GM19467 (cell line): ENCODE results near the gene ABCA10.
A peak's percentile ranks its signal among the peaks of the same experiment; 100 is the strongest.
"Not testable (repeated sequence)": the region's sequence is repeated elsewhere in the genome, so short reads cannot be mapped to it uniquely, and the experiment has no call there.

Experiments
- ATAC-seq: cut with Tn5 transposase; IDR thresholded peaks from one replicate; pipeline ENCODE4 v1.9.1; 2021; ENCODE audit warnings: mild to moderate bottlenecking, moderate library complexity; ENCODE audit not compliant: unreplicated experiment

Gene ABCA10

GRCh38 chr17:69228018-69228417 is 606 bp downstream of the ABCA10 start:
- ATAC-seq = no peak

DNA sequence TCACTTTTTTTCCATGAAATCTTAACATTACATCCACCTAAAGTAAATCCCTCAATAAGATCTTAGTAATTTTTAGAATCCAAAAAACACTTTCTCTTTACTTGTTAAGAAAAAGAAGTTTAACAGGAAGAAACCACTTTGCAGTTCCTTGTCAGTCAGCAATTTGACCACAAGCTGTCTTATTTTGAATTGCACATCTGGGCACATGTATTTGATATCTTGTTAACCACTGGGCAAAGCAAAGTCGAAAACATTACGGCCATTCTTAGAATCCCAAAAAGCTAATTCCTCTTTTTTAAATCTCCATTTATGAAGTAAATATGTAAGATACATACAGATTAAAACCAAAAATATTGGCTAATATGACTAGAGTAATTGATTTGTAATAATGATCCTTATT is 1.1 kb downstream of the ABCA10 start:
- ATAC-seq = no peak

DNA sequence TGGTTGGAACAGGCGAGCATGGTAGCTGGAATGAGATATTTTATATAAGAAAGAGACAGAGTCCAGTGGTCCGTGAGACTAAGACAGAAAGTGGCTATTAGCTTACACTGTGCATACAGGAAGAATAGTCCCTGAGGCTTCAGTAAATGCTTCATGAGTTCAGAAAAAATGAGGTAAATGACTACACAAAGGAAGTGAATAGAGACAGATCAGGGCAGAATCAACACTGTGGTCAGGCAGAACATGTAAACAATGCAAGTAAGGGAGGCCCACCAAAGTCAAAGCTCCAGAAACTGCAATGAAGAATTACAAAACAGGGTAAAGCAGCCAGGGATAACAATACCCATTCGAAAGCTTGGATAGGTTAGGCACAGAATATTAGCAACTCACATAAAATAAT is 4.8 kb downstream of the ABCA10 start:
- peak; percentile 86 for ATAC-seq

GRCh38 chr17:69222707-69223258 is 5.8 kb downstream of the ABCA10 start:
- no peak for ATAC-seq

GRCh38 chr17:69220098-69220497 is 8.5 kb downstream of the ABCA10 start:
- ATAC-seq = no peak

DNA sequence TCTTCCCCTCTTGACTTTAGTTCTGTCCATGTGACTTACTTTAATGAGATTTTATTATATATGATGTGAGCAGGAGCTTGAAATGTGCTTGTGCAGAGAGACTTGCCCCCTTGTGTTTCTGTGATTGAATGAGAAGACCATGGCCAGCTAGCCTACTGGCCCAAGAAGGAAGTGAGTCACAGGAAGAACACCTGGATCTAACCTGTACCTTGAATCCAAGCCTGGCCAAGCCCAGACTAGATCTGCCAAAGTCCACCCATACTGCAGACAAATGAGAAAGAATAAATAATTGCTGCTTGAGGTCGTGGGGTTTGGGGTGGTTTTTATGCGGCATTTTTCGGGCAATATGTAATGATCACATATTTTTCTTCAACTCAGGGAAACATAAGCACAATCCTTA is 9.6 kb downstream of the ABCA10 start:
- ATAC-seq = no peak

DNA sequence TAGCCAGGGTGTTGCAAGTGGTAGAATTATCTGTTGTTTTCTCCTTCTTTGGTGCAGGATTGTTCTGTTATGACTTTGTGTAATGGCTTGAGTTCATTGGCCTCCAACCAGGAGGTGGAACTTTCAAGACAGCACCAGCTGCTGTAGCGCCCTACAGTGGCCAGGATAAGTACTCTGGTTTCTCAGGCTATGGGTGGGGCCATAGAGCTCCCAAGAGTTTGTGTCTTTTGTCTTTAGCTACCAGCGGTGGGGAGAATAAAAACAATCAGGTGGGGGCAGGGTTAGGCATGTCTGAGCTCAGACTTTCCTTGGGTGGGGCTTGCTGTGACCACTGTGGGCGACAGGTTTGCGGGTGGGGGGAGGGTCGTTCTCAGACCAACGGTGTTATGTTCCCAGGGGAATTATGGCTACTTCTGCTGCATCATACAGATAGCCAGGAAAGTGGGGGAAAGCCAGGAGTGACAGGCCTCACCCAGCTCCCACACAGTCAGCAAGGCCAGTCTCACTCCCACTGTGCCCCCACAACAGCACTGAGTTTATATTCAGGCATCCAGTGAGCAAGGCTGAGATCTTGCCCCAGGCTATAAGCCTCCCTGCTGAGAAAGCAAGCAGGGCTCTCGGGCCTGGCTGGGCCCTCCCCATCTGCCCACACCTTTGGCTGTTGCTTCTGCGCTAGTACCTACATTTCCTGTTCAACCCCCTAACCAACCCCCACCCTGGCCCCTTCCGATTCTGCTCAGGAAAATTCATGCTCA is 15.4 kb downstream of the ABCA10 start:
- no peak for ATAC-seq

DNA sequence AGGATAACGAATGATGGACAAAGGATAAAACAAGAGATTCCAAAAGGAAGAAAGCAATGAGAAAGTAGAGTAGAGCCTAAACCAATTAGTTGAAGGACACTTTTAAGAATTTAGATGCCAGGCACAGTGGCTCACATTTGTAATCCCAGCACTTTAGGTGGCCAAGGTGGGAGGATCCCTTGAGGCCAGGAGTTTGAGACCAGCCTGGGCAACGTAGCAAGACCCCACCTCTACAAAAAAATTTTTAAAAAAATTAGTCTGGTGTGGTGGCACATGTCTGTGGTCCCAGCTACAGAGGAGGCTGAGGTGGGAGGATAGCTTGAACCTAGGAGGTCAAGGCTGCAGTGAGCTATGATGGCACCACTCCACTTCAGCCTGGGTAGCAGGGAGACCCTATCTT is 20.0 kb downstream of the ABCA10 start:
- no peak for ATAC-seq

- no peak for ATAC-seq
Observed at GRCh38 chr17:69207151-69207550, 21.5 kb downstream of the ABCA10 start.

DNA sequence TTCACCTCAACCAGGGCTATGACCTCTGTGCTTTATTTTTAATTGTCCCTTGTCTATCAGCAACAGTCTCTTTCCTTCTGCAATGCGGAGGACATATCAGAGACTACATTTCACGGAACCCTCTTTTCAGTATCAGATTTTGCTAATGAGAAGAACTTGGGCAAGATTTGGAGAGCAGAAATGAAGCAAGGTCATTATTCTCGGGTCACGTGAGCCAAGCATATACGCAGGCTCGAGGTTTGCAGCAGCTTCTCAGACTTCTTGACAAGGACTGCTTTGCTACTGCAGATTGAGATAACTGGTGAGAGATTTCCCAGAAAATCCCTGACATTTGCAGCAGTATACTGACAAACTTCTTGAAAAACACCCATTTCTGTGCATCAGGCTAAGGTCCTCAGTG is 30.4 kb downstream of the ABCA10 start:
- no peak for ATAC-seq

GRCh38 chr17:69196105-69196653 is 32.4 kb downstream of the ABCA10 start:
- not testable (repeated sequence) for ATAC-seq

DNA sequence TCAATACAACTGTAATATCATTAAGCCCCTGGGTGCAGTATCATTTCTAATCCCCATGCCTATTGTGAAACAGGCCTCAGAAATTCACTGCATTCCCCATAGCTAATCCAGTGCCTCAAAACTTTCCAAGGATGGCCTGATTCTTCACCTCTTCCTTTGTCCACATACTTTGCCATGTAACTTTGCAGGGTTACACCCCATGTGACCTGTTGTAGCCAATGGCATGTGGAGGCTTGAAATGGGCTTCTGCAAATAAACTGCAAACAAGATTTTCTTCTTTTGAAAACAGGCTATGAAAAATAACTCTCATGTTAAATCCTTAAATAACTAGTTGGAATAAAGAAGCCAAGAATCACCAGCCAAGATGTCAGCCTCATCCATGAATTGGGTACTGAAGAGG is 35.9 kb downstream of the ABCA10 start:
- ATAC-seq = no peak

DNA sequence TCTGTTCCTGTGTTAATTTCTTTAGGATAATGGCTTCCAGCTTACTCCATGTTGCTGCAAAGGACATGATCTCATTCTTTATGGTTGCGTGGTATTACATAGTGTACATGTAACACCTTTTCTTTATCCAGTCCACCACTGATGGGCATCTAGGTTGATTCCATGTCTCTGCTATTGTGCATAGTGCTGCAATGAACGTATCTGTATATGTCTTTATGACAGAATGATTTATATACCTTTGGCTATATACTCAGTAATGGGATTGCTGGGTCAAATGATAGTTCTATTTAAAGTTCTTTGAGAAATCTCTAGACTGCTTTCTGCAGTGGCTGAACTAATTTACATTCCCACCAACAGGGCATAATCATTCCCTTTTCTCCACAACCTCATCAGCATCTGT is 39.8 kb downstream of the ABCA10 start:
- ATAC-seq = no peak

GRCh38 chr17:69188064-69188463 is 40.6 kb downstream of the ABCA10 start:
- no peak for ATAC-seq

- no peak for ATAC-seq
Observed at GRCh38 chr17:69187294-69187693, 41.3 kb downstream of the ABCA10 start.

DNA sequence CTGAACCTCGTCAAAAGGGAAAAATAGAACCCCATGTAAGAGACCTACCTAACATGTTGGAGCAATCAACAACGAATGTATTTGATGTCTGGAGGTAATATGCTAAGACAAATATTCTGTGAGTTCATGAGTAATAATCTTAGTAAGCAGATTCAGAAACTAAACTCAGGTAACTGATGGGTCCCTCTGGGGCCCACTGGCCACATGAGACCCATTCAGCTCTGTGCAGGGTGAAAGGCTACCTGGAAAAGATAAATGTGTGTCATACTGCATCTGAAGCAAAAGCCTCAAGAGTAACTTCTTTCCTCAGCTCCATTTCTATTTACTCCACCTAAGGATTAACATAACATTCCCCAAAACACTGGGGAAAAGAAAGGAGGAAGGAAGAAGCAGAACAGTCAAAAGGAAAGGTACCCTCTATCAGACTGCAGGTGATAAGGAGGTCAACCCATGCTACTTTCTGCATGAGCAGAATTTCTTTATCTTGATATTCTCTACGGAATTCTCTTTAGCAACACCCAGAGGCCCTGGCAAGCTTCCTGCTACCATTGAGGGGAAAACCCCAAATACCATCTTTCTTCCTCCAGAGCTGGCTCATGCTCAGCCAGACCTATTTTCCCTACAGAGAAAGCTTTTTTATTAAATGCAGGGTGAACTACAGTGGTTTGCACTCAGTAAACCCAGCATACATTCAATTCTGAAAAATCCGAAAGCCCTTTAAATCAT is 49.2 kb downstream of the ABCA10 start:
- no peak for ATAC-seq

DNA sequence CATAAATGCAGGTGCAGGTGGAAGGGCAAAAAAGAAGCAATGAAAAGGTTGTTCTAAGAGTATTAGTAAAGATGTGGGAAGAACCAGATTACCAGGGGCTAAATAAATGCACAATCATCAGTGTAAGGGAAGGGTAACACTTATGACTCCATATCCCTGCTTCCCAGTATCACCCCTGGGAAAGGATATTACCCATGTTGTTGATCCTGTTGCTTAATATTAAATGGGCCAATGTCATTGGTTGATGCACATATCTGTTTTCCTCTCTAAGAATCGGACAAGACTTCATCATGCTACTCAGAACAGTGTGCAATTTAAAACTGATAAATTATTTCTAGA is 52.2 kb downstream of the ABCA10 start:
- ATAC-seq = no peak

- ATAC-seq = no peak
Observed at GRCh38 chr17:69175625-69176456, 52.8 kb downstream of the ABCA10 start.

- no peak for ATAC-seq
Observed at GRCh38 chr17:69175262-69175624, 53.4 kb downstream of the ABCA10 start.

DNA sequence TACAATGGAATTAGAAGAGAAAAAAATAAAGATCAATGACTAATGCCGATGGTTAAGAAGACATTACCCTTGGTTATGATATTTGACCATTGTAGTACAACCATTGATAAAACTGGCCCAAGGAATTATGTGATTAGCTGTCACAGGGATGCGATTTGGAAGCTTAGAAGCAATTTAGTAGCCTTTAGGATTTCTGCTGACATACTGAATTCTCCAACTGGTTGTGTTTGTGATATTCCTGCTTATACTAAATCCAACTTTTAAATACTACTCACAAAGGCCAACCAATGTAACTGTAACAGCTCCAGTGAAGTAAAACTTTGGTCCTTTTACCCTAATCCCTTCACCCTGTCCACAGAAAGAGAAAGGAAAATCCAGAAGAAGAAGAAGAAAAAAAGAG is 55.5 kb downstream of the ABCA10 start:
- no peak for ATAC-seq

DNA sequence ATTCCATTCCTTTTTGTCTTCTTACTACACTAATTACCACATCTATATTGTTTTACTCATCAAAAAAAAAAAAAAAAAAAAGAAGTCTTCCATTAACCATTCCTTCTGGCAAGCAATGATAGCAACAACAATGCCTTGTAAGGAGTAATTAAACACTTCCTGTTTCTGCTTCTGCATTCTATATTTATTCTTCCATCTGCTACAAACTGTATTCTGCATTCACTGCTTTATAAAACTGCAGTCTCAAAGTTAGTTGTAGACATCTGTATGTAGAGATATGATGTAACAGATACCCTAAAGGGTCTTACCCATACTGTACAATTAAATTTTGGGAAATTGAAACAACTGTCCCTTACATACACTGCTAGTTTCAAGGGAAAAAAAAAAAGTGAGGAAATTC is 58.2 kb downstream of the ABCA10 start:
- no peak for ATAC-seq
